Measurements from ENCODE around the gene TMTC2. TPM values are rescaled to one million over a fixed set of nuclear protein-coding genes. Genes with fewer than 3 reads are reported as not detected.

TMTC2 gene
- total RNA-seq, 1 donor from 2014 or later = 3.4 TPM

DNA sequence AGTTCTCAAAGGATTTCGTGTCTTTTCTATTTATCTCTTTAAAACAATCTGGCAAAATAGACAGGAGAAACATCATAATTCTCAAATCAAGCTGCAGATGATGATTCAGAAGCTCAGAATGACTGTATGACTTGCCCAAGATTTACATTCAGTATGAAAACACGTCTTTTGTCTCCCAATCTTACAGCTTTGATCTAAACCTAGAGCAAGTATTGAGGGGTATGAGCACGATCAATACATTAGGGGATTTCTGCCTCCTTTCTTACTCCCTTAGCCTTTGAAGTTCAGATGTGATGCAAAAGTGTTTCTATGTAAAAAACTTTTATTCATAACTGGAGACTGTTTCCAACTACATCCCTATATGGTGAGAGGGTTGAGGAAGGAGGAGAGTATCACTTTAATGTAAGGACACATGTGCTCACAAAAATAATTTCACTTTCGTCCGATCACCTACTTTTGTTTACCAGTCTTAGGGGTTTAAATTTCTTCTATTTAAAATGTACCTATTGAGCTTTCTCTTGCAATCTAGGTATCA, 454.8 kb downstream of the TMTC2 start:
- Histone ChIP-seq H3K27me3 (ENCODE audit: low read depth) (no peaks in the 10 kb centered on the region), H3K9me3 (replicated peaks) (peaks cover 17% of the 10 kb centered on the region), H3K4me1 (peaks cover 11% of the 10 kb centered on the region), H3K27ac (replicated peaks) (no peak overlapping the region), H3K36me3 (no peaks in the 10 kb centered on the region), H3K4me3 (no peak overlapping the region)
- intact Hi-C loops (cut with micrococcal nuclease) = no loop called here
- TF ChIP-seq CTCF (IDR thresholded peaks at IDR 0.05; ENCODE audit: borderline replicate concordance) = no peak
- DNase-seq = no peak

DNA sequence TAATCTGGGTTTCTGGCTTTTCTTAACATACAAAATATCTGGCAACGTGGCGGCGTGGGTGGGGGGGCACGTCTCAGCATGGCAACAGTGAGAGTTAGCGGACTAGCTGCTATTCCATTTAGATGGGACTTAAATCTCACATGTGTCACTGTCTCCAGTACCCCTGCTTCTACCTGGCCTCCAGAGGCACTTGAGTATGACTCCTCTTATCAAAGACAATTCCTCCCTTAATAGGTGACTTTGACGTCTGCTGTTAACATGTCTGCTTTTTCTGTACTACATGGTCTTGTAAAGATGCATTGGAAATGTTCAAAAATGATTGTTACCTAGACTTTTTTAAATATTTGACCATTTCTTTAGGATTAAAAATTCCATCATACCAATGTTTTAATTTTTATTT, 456.2 kb downstream of the TMTC2 start:
- no peak overlapping the region for H3K4me3 ChIP-seq
- H3K36me3 ChIP-seq = no peaks in the 10 kb centered on the region
- no peaks in the 10 kb centered on the region for H3K27me3 ChIP-seq (ENCODE audit: low read depth)
- H3K4me1 ChIP-seq = peaks cover 11% of the 10 kb centered on the region
- DNase-seq = no peak
- TF ChIP-seq CTCF (IDR thresholded peaks at IDR 0.05; ENCODE audit: borderline replicate concordance) = no peak
- H3K27ac ChIP-seq (replicated peaks) = no peak overlapping the region
- peaks cover 17% of the 10 kb centered on the region for H3K9me3 ChIP-seq (replicated peaks)
- intact Hi-C loops (cut with micrococcal nuclease) = no loop called here

GRCh38 chr12:83143950-83144349, 457.2 kb downstream of the TMTC2 start:
- peaks cover 16% of the 10 kb centered on the region for H3K9me3 ChIP-seq (replicated peaks)
- H3K4me1 ChIP-seq = peaks cover 11% of the 10 kb centered on the region
- H3K4me3 ChIP-seq = no peak overlapping the region
- no peaks in the 10 kb centered on the region for H3K36me3 ChIP-seq
- intact Hi-C loops (cut with micrococcal nuclease) = no loop called here
- TF ChIP-seq CTCF (IDR thresholded peaks at IDR 0.05; ENCODE audit: borderline replicate concordance) = no peak
- no peak overlapping the region for H3K27ac ChIP-seq (replicated peaks)
- H3K27me3 ChIP-seq (ENCODE audit: low read depth) = no peaks in the 10 kb centered on the region
- no peak for DNase-seq

DNA sequence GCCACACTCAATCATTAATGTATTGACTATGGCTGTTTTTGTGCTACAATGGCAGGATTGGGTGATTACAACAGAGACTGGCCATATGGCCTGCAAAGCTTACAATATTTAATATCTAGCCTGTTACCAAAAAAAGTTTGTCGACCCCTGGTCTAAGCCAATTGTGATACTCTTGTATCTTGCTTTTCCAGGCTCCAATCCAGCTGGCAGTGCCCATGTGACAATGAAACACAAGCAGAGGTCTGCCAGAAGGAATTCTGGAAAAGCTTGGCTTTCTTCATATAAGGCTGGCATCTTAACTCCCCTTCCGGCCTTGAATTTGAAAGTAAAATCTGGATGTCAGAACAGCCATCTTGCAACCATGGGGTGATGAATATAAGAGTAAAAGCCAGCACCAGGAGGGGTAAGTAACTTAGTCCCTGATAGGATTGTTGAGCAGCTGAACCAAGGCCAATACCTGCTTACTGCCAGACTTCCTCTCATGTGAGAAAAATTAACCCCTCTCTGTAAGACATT, 458.7 kb downstream of the TMTC2 start:
- Histone ChIP-seq H3K4me3 (no peak overlapping the region), H3K27me3 (ENCODE audit: low read depth) (no peaks in the 10 kb centered on the region), H3K36me3 (no peaks in the 10 kb centered on the region), H3K9me3 (replicated peaks) (peaks cover 2% of the 10 kb centered on the region), H3K27ac (replicated peaks) (no peak overlapping the region), H3K4me1 (peaks cover 11% of the 10 kb centered on the region)
- intact Hi-C loops (cut with micrococcal nuclease) = no loop called here
- DNase-seq = no peak
- no peak for TF ChIP-seq CTCF (IDR thresholded peaks at IDR 0.05; ENCODE audit: borderline replicate concordance)

DNA sequence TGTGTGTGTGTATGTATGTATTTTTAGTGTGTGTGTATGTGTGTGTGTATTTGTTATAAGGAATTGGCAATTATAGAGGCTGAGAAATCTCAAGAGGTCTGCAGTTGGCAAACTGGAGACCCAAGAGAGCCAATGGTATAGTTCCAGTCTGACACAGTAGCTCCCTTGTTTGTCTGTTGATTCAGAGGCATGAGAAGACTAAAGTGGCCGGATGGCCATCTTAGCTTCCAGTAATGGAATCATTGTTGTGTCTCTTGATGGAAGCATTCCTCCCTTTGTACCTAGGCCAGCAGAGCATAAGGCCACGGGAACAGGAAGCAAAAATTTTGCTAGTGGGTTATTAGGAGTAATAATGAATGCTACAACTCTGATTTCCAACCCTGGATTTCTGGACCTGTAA, 460.6 kb downstream of the TMTC2 start:
- intact Hi-C loops (cut with micrococcal nuclease) = no loop called here
- no peak for DNase-seq
- Histone ChIP-seq H3K36me3 (no peaks in the 10 kb centered on the region), H3K9me3 (replicated peaks) (no peaks in the 10 kb centered on the region), H3K27ac (replicated peaks) (no peak overlapping the region), H3K27me3 (ENCODE audit: low read depth) (no peaks in the 10 kb centered on the region), H3K4me3 (no peak overlapping the region), H3K4me1 (peaks cover 11% of the 10 kb centered on the region)
- no peak for TF ChIP-seq CTCF (IDR thresholded peaks at IDR 0.05; ENCODE audit: borderline replicate concordance)

All from left ventricle myocardium inferior (tissue), 1 donor.